Hepatocyte (in vitro differentiated cells): ENCODE data around the gene UBA1.

Experiments used
- EZH2 ChIP-seq: fragments of 200-600 bp; sonication (generic); IDR thresholded peaks from 2 replicates; pipeline ENCODE4 v1.6.1; 2016; ENCODE audit warnings: antibody characterized with exemption, mild to moderate bottlenecking, borderline replicate concordance
- EZH2phosphoT487 ChIP-seq: fragments of 200-600 bp; sonication (generic); IDR thresholded peaks from one replicate; pipeline ENCODE4 v1.6.1; 2018; ENCODE audit warnings: antibody characterized with exemption, mild to moderate bottlenecking, low read depth, moderate library complexity; ENCODE audit not compliant: unreplicated experiment, severe bottlenecking
- TF ChIP-seq, protein P1 (sequence below): fragments of 200-600 bp; sonication (generic); IDR thresholded peaks from 2 replicates; pipeline ENCODE4 v1.5.1; 2016; ENCODE audit warnings: antibody characterized with exemption, mild to moderate bottlenecking; ENCODE audit not compliant: poor library complexity

DNA sequence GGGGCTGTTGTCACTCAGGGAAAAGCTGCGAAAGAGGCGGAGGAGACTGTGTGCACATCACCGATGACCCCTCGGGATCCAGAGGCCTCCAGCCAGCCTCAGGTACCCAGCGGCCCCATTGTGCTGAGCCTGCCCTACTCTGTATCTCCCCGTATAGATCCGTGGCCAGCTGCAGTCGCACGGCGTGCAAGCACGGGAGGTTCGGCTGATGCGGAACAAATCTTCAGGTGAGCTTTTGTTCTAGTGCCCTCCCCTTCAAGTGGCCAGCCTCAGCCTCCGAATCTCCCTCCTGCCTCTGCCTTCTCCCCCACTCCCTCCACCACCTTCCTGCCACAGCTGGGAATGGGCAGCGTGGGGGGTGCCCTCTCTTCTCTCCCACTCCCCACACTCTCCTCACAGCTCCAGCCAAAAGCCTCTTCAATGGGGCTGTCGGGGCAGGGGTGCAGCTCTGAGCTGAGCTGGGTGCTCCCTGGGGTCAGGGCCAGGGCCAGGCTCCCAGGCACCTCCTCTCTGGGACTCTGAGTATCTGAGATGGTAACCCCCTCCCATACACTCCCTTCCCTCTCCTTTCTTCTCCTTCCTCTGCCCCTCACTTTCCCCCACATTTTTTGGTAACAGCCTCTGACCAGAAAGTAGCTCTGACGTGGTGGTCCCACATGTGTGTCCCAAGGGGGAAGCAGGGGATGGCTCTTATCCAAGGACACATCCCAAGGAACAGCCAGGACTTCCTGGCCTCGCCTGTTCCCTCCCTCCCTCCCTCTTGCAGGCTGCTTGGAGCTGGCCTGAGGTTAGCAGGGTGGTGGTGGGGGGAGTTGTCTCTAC lies 20.4 kb upstream of the UBA1 start:
- TF ChIP-seq, protein P1, sequence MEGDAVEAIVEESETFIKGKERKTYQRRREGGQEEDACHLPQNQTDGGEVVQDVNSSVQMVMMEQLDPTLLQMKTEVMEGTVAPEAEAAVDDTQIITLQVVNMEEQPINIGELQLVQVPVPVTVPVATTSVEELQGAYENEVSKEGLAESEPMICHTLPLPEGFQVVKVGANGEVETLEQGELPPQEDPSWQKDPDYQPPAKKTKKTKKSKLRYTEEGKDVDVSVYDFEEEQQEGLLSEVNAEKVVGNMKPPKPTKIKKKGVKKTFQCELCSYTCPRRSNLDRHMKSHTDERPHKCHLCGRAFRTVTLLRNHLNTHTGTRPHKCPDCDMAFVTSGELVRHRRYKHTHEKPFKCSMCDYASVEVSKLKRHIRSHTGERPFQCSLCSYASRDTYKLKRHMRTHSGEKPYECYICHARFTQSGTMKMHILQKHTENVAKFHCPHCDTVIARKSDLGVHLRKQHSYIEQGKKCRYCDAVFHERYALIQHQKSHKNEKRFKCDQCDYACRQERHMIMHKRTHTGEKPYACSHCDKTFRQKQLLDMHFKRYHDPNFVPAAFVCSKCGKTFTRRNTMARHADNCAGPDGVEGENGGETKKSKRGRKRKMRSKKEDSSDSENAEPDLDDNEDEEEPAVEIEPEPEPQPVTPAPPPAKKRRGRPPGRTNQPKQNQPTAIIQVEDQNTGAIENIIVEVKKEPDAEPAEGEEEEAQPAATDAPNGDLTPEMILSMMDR = no peak
- no peak for TF ChIP-seq EZH2
- TF ChIP-seq EZH2phosphoT487 = no peak
